CD4-positive, alpha-beta T cell (primary cell): Measurements from ENCODE around the gene SLC12A7. TPM values are rescaled to one million over a fixed set of nuclear protein-coding genes. Genes with fewer than 3 reads are reported as not detected.

Source experiments
- ATAC-seq: fragments of 200-7000 bp; cut with Tn5 transposase; one replicate; pipeline ENCODE4 v1.10.0; 2022; ENCODE audit warnings: mild to moderate bottlenecking; ENCODE audit not compliant: poor library complexity
- CTCF ChIA-PET: fragments of 350-600 bp; sonication (Branson Sonifier 250); formaldehyde crosslinking; loops from one replicate; lab custom pipeline; 2021; ENCODE audit warnings: antibody characterized with exemption, inconsistent platforms; lab: Charles Lee
- POLR2A ChIA-PET: fragments of 350-600 bp; sonication (Branson Sonifier 250); formaldehyde crosslinking; loops from one replicate; lab custom pipeline; 2021; ENCODE audit warnings: antibody characterized with exemption, inconsistent platforms; lab: Charles Lee
- DNase-seq, 14 experiments: peaks; one replicate each; pipeline ENCODE4 v3.0.0-alpha.2; 2013 to 2020; ENCODE audit warnings: mixed read lengths in 2 of 14
- H3K27ac ChIP-seq, 2 donors: one replicate each; pipeline versions ENCODE4 v1.5.1 to v1.7.0; 2013; ENCODE audit warnings: low read length in 2 of 2, low read depth in 1 of 2, mild to moderate bottlenecking in 1 of 2
- H3K27me3 ChIP-seq, 2 experiments: 1 replicate in 1 of 2; 2 replicates in 1 of 2; pipeline versions ENCODE4 v1.6.1 to v1.7.0; 2013; ENCODE audit warnings: low read length in 2 of 2, control low read depth in 1 of 2, mild to moderate bottlenecking in 1 of 2, moderate library complexity in 1 of 2; ENCODE audit not compliant: insufficient read depth in 2 of 2, control insufficient read depth in 1 of 2
- H3K36me3 ChIP-seq: one replicate; pipeline ENCODE4 v1.6.1; 2013; ENCODE audit warnings: low read length, control low read depth; ENCODE audit not compliant: insufficient read depth
- H3K4me1 ChIP-seq: one replicate; pipeline ENCODE4 v1.6.1; 2013; ENCODE audit warnings: low read length, control low read depth; ENCODE audit not compliant: insufficient read depth
- H3K4me3 ChIP-seq: one replicate; pipeline ENCODE4 v1.5.1; 2013; ENCODE audit warnings: mild to moderate bottlenecking, low read length, moderate library complexity
- H3K9me3 ChIP-seq, 2 experiments: 1 replicate in 1 of 2; 2 replicates in 1 of 2; pipeline versions ENCODE4 v1.6.1 to v1.7.0; 2013; ENCODE audit warnings: low read length in 2 of 2, mild to moderate bottlenecking in 2 of 2, control low read depth in 1 of 2, moderate library complexity in 1 of 2; ENCODE audit not compliant: control insufficient read depth in 1 of 2, insufficient read depth in 1 of 2
- H3K27ac Mint-ChIP-seq: one replicate; pipeline ENCODE4 v1.8.0; 2020; ENCODE audit warnings: mixed read lengths
- H3K27me3 Mint-ChIP-seq: one replicate; pipeline ENCODE4 v1.8.0; 2021; ENCODE audit warnings: mixed read lengths
- H3K36me3 Mint-ChIP-seq: one replicate; pipeline ENCODE4 v1.8.0; 2021; ENCODE audit warnings: low read depth, mixed read lengths
- H3K4me1 Mint-ChIP-seq: one replicate; pipeline ENCODE4 v1.8.0; 2021; ENCODE audit warnings: low read depth, mixed read lengths
- H3K4me3 Mint-ChIP-seq: one replicate; pipeline ENCODE4 v1.8.0; 2020; ENCODE audit warnings: mild to moderate bottlenecking, mixed read lengths
- H3K9me3 Mint-ChIP-seq: one replicate; pipeline ENCODE4 v1.8.0; 2020; ENCODE audit warnings: mixed read lengths
- intact Hi-C, 2 experiments: fragments of 100-400 bp; cut with DNase I in 1 of 2; cut with micrococcal nuclease in 1 of 2; formaldehyde crosslinking; loops; one replicate each; pipeline versions ENCODE4 v1.15.1 to v1.9.0; 2023 to 2025; cut with DNase I, micrococcal nuclease
- total RNA-seq, 174 experiments: library from RNA in 2 of 174; stranded (reverse) in 2 of 174; gene quantifications; one replicate each; pipeline ENCODE4 v1.2.3 and lab custom pipeline; 2021 to 2026
- TF ChIP-seq, protein P1 (sequence below): fragments of 200-600 bp; IDR thresholded peaks from one replicate; pipeline ENCODE4 v1.8.0; 2022; ENCODE audit warnings: antibody characterized with exemption, mild to moderate bottlenecking

Gene SLC12A7
- total RNA-seq, 2 experiments from 2014 or later = 47.9 to 51.7 TPM

DNA sequence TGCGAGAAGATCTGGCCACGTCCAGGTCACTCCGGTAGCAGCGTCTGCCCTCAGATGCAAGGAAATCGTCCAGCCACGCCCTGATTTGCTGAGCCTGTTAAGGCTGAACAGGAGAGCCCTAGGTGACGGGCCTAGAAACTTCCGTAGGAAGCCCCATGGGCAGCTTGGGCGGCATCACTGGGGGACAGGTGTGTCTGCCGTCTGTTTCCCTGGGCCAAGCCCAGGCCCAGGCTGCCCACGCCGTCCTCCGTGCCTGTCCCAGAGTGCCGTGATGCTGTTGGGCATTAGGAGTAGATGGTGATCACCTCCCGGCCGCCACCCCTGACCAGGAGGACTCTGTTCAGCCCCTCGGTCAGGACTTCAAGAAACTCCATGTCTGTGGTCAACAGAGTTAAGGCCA lies 59.8 kb downstream of the SLC12A7 start:
- ChIA-PET POLR2A (no interaction called here), CTCF (no interaction called here)
- peaks cover 0 to 4% of the 10 kb centered on the region in 2 experiments for H3K9me3 ChIP-seq
- H3K27me3 Mint-ChIP-seq = no peaks in the 10 kb centered on the region
- no peaks in the 10 kb centered on the region for H3K9me3 Mint-ChIP-seq
- H3K27me3 ChIP-seq = no peaks in the 10 kb centered on the region
- ATAC-seq = no peak
- H3K27ac ChIP-seq = no peak overlapping the region
- peaks cover 44% of the 10 kb centered on the region for H3K36me3 ChIP-seq
- peaks cover 3% of the 10 kb centered on the region for H3K4me1 Mint-ChIP-seq
- intact Hi-C loops = loop anchor here (5.0 kb wide), 1 partner anchor 90 kb away; no protein-coding TSS in a partner anchor
- H3K27ac Mint-ChIP-seq = no peak overlapping the region
- peaks cover 44% of the 10 kb centered on the region for H3K36me3 Mint-ChIP-seq
- TF ChIP-seq, protein P1, sequence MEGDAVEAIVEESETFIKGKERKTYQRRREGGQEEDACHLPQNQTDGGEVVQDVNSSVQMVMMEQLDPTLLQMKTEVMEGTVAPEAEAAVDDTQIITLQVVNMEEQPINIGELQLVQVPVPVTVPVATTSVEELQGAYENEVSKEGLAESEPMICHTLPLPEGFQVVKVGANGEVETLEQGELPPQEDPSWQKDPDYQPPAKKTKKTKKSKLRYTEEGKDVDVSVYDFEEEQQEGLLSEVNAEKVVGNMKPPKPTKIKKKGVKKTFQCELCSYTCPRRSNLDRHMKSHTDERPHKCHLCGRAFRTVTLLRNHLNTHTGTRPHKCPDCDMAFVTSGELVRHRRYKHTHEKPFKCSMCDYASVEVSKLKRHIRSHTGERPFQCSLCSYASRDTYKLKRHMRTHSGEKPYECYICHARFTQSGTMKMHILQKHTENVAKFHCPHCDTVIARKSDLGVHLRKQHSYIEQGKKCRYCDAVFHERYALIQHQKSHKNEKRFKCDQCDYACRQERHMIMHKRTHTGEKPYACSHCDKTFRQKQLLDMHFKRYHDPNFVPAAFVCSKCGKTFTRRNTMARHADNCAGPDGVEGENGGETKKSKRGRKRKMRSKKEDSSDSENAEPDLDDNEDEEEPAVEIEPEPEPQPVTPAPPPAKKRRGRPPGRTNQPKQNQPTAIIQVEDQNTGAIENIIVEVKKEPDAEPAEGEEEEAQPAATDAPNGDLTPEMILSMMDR = no peak
- H3K4me1 ChIP-seq = no peaks in the 10 kb centered on the region
- no peak overlapping the region for H3K4me3 Mint-ChIP-seq
- H3K4me3 ChIP-seq = no peak overlapping the region
- DNase-seq = no peak

DNA sequence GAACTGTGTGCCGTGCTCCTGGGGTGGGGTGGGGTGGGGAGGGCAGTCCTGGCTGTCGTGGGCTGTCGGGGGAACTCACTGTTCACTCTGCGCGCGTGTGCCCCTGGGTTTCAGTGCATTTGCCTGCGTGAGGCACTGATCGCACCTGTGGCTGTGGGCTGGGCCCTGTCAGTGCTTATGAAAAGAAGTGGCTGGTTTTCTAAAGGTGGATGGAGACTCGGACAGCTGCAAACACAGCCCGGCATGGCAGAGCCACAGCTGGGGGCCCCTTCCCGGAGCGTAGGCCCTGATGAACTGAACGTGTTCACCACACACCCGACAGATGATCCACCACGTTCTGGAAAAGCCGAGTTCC lies 60.5 kb downstream of the SLC12A7 start:
- Mint-ChIP-seq H3K27me3 (no peaks in the 10 kb centered on the region), H3K4me1 (peaks cover 6% of the 10 kb centered on the region), H3K36me3 (peaks cover 39% of the 10 kb centered on the region), H3K4me3 (no peak overlapping the region), H3K9me3 (no peaks in the 10 kb centered on the region), H3K27ac (no peak overlapping the region)
- TF ChIP-seq, protein P1 = no peak
- DNase-seq (no peak), ATAC-seq (no peak)
- intact Hi-C loops = loop anchor here (5.0 kb wide), 1 partner anchor 91 kb away; no protein-coding TSS in a partner anchor
- H3K27me3 ChIP-seq = no peaks in the 10 kb centered on the region
- H3K4me3 ChIP-seq = no peak overlapping the region
- ChIA-PET POLR2A (no interaction called here), CTCF (no interaction called here)
- peaks cover 0 to 4% of the 10 kb centered on the region in 2 experiments for H3K9me3 ChIP-seq
- no peaks in the 10 kb centered on the region for H3K4me1 ChIP-seq
- H3K36me3 ChIP-seq = peaks cover 36% of the 10 kb centered on the region
- no peak overlapping the region for H3K27ac ChIP-seq

DNA sequence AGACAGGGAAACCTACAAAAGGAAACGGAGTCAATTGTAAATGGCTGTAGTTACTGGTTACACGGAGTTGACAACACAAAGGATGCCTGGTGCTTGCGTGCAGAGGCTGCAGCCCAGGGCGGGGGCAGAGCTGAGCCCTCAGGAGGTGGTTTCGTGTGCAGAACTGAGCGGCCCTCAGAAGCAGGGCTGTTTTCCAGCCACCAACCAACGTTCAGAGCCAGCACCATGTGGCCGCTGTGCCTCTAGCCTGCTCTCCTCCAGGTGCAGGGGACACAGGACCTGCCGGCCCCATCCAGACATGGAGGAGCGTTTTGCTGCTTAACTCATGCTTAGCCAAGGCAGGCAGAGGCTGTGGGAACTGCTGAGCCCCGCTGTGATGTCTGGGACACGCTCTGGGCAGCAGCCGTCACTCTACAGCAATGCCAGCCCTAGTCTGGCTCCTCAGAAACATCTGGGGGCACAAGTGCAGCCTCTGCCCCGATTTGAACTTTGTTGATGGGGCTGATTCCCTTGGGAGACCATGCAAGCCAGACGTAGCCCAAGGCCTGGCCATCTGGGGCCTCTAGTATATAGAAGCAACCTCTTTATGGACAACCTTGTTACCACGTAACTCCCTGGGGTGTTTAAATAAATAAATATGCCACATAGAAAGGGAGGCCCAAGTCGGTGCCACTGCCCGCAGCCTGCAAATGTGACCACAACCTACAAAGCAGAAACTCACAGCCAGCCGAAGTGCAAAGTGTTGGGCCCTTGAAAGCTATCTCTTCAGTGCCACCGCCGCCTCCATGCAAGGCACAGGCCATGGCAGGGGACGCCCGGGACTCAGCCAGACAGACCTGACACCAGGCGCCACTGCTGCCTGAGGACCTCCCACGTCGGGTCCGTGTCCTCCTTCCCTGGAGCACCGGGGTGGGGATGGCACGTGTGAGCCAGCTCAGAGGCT lies 61.2 kb downstream of the SLC12A7 start:
- H3K4me3 ChIP-seq = no peak overlapping the region
- Mint-ChIP-seq H3K27me3 (no peaks in the 10 kb centered on the region), H3K4me3 (no peak overlapping the region), H3K9me3 (no peaks in the 10 kb centered on the region), H3K4me1 (peaks cover 6% of the 10 kb centered on the region), H3K36me3 (peaks cover 34% of the 10 kb centered on the region), H3K27ac (no peak overlapping the region)
- H3K9me3 ChIP-seq = peaks cover 0 to 4% of the 10 kb centered on the region in 2 experiments
- ChIA-PET CTCF (no interaction called here), POLR2A (no interaction called here)
- DNase-seq = no peak
- H3K27ac ChIP-seq = no peak overlapping the region
- H3K27me3 ChIP-seq = no peaks in the 10 kb centered on the region
- TF ChIP-seq, protein P1 = no peak
- H3K36me3 ChIP-seq = peaks cover 30% of the 10 kb centered on the region
- H3K4me1 ChIP-seq = no peaks in the 10 kb centered on the region
- intact Hi-C loops = loop anchor here (5.0 kb wide), 1 partner anchor 92 kb away; no protein-coding TSS in a partner anchor
- ATAC-seq = no peak
